Stimulated activated CD8-positive, alpha-beta memory T cell treated with anti-CD3 and anti-CD28 coated beads, Interleukin-12 subunit alpha, Interleukin-12 subunit beta, amount 100 ng/mL, for 4 hours (primary cell): Measurements from ENCODE around the gene PPP4R4.
"Not testable (repeated sequence)": the region's sequence is repeated elsewhere in the genome, so short reads cannot be mapped to it uniquely, and the experiment has no call there.

Experiments used
- DNase-seq: peaks from one replicate; pipeline ENCODE4 v3.0.0-alpha.2; 2020; ENCODE audit warnings: low read depth

The PPP4R4 gene

DNA sequence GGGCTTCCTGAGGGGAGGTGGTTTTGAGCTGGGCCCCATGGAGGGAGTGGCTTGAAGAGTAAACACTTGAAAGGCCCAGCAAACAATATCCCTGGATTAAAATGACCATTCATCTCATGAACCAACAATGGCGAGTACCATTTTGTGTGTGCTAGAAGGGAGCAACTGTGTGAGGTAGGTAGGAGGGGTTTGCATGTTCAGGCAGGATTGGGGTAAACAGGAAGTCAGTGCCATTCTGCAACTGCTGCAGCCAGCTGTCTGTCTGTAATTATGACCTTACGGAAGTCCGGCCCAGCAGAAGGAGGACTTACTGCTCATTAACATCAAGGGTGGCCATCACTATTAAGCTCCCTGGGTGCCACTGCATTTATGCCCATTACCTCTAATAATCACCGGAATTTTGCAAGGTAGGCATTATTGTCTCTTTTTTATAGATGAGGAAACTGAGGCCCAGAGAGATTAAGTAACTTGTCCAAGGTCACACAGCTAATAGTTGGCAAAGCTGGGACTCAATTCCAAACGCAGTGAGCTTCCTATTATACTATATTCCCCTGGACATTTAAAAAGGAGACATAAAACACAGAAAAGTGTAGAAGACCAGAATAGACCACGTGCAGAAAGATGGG, 28.1 kb upstream of the PPP4R4 start:
- DNase-seq, result no peak

- no peak for DNase-seq
Observed at GRCh38 chr14:94152676-94153075, 21.4 kb upstream of the PPP4R4 start.

- DNase-seq, result no peak
Observed at GRCh38 chr14:94153750-94154342, 20.3 kb upstream of the PPP4R4 start.

GRCh38 chr14:94156143-94156542, 18.0 kb upstream of the PPP4R4 start:
- not testable (repeated sequence) for DNase-seq

GRCh38 chr14:94157197-94157596, 16.9 kb upstream of the PPP4R4 start:
- DNase-seq, result no peak

DNA sequence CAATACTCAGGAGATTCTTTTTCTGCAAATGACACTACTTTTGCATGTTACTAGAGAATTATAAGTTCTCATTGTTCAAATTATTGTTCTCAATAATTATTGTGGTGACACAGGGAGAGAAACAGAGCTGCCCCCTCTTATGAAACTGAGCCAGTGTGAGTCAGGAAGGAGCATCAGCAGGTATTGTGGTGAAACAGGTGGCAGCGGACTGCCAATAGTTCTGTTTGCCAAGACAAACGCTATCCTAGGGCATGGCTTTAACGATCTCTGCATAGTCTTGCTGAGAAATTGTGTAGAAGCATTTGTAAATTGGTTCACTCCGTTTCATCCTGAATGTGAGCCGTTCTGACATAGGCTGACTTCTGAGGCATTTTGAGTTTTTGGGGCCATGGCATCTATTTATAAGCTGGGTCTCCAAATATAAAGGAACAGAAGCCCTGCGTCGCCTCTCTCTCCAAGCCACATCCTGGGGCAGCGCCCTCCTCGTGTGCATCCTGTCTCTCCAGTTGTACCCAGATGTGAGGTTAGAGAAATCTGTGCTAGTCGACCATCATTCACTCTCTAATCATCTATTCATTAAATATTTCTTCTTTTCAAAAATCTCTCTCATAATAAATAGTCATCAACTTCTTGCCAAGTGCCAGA, 15.8 kb upstream of the PPP4R4 start:
- DNase-seq, result no peak

DNA sequence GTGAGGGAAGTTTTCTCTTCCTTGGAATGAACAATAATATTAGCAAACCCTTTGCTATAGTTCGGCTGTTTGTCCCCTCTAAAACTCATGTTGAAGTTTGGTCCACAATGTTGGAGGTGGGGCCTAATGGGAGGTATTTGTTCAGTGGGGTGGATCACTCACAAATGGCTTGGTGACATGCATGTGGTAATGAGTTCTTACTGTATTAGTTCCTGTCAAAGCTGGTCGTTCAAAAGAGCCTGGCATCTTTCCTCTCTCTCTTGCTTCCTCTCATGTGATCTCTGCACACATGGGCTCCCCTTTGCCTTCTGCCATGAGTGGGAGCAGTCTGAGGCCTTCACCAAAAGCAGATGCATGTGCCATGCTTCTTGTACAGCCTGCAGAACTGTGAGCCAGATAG, 13.1 kb upstream of the PPP4R4 start:
- DNase-seq, result no peak

- no peak for DNase-seq
Observed at GRCh38 chr14:94161981-94162380, 12.1 kb upstream of the PPP4R4 start.

GRCh38 chr14:94162466-94162865, 11.7 kb upstream of the PPP4R4 start:
- no peak for DNase-seq

GRCh38 chr14:94163796-94164195, 10.3 kb upstream of the PPP4R4 start:
- DNase-seq, result no peak

DNA sequence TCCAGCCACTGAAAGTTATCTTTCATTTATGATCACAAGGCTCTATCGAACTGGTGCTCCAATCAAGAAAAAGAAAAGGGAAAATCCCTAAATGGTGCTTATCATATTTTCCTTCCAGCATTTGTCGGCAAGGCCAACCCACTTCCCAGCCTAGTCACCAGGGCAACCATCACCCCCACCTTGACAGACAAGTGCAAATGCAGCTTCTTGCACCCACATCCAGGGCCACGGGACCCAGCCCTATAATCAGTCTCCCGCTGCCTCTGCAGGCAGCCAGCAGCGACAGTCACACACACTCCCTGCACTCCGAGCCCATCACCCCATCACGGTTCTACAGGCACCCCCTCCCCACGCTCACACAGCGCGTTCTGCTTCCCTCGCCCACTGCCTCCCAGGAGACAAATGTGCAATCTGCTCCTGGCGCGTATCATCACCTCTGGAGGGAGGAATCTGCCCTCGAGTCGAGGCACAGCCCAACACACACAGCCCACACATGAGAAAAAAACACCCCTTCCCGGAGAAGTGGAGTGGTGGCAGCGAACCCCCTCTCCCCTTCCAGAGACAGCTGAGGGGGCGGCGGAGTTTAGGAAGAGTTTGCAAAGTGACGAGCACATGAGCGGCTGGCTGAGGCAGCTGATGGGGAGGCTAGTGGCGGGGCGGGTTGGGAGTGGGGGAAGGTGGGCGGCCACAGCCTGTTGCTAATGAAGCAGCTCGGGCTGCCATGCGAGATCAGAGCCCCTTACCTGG, 9.3 kb upstream of the PPP4R4 start:
- no peak for DNase-seq

GRCh38 chr14:94165744-94166143, 8.4 kb upstream of the PPP4R4 start:
- DNase-seq, result no peak

- no peak for DNase-seq
Observed at GRCh38 chr14:94170136-94170535, 4.0 kb upstream of the PPP4R4 start.

DNA sequence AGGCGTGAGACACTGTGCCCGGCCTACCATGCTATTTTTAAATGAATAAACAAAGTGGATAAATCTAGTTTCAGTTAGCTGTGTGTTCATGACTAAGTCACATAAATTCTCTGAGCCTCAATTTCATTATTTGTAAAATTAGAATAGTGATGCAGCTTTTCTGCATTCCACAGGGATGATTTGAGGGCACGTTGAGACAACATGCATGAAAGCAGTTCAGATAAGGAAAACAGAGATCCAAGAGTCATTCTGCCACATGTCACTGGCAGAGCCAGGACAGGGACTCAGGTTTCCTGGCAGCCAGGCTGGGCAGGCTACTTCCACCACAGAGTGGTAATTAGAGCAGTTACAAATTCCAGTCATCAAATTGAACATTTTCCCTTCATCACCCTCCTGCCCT, 2.9 kb upstream of the PPP4R4 start:
- DNase-seq, result no peak

- DNase-seq, result no peak
Observed at GRCh38 chr14:94172545-94172944, 1.6 kb upstream of the PPP4R4 start.

DNA sequence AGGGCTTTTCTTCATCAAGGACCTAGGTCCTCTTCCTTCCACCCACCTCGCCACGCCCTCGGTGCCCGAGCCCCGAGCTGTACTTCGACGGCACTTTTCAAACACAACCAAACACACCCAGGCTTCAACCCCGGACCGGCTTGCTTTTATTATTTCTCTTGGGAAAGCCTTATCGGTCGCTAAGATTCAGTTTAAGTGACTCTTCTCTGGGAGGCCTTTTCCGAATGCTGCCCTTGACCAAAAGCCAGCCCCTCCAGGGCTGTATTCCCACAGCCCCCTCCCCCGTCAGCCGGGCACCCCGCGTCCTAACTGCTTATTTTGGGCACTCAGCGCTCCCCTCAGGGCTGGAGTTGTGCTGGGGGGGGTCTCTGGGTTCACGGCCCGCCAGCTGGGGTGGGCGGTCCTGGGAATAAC, 644 bp upstream of the PPP4R4 start:
- DNase-seq, result no peak

DNA sequence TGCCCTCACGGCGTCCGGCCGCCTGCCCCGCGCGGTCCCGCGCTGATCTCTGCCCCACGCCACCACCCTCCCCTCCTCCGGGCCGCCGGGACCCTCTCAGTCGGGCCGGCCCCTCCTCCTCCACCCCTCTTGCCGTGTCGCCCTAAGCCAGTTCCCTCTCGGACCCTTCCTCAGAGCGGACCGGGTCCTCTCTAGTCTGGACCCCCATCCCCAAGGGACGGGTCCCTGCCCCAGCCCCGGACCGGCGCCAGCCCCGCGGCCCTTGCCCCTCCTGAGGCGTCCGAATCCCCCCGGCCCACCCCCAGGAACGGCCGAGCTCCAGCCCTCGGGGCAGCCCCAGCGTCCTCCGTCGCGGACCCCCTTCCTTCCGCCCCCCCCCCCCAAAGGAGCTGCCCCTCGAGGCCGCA, 485 bp downstream of the PPP4R4 start:
- DNase-seq, result no peak

GRCh38 chr14:94175011-94175745, 1.1 kb downstream of the PPP4R4 start:
- DNase-seq, result no peak

DNA sequence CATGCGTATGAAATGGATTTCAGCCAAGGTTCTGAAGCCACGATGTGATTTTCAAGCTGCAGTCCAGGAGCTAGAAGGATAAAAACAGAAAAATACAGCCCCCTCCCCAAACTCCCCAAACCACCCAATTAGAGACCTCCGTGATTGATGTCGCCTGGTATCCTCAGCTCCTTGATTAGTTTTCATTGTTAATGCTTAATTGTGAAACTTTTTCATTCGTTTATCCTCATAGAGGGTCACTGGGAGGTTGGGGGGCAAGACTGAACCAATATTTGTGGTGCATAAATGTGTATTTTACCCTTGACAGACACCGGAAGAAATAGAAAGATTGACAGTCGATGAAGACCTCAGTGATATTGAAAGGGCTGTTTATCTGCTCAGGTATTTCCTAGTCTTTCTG, 1.6 kb downstream of the PPP4R4 start:
- DNase-seq, result no peak

DNA sequence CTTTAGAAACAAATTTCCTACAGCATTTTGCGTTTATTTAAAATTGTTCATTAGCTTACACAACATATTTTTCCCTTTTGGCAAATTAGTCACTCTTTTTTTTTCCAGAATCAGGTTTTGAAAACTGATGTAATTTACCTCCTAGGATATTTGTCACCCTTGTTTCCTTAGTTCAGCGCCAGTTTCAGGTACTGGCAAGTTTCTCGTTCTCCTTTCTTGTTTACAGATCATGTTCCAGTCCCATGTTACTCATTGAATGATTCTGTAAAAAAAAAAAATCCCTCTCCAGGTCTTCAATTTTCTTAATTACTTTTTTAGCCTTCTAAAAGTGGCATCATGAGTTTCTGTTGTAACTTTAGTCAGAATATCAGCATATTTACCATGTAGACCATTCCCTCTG, 2.7 kb downstream of the PPP4R4 start:
- no peak for DNase-seq

DNA sequence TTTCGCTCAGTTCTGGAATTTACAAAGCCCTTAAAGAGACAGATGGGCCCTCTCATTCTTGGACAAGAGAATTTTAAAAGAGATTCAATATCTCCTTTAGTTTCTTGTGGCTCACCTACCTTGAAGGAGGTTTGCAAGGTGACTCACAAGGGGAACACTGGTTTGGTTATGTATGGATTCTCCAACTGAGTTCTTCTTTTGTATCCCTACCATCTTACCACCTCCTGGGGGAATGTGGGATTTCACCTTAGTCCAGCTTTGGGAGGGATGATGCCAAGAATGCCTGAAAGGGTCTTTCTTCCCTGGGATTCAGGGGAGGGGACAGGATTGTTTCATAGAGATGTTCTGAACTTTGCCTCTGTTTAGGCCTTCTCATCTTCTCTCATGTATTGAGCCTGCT, 3.7 kb downstream of the PPP4R4 start:
- no peak for DNase-seq

DNA sequence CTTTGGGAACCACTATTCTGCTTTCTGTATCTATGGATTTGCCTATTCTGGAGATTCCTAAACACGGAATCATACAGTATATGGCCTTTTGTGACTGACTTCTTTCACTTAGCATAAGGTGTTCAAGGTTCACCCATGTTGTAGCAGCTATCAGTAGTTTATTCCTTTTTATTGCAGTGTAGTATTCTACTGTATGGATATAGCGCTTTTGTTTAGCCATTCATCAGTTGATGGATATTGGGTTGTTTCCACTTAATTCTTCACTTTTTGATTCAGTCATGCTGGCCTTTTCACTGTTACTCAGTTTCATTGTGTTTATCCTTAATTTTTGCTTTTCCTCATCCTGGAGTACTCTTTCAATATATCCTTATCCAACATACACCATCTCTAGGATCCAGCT, 5.1 kb downstream of the PPP4R4 start:
- no peak for DNase-seq
